ENCODE measurements around the gene MARCKSL1. TPM values are rescaled to one million over a fixed set of nuclear protein-coding genes. Genes with fewer than 3 reads are reported as not detected.
A peak's percentile ranks its signal among the peaks of the same experiment; 100 is the strongest.

MARCKSL1 gene
- total and polyA plus RNA-seq, 2 of the 13 experiments (the other 11 are each of a cell fraction or from before 2014, with no cell fraction given), result 81.9 to 155 TPM

- TF ChIP-seq MEIS1 (CRISPR knock-in tag; IDR thresholded peaks at IDR 0.05; ENCODE audit: borderline replicate concordance), result no peak
- TF ChIP-seq CTCF (CRISPR knock-in tag; IDR thresholded peaks at IDR 0.05), result no peak
- TF ChIP-seq ZNF24 (IDR thresholded peaks at IDR 0.05), result no peak
- TF ChIP-seq RBM22 (optimal IDR thresholded peaks at IDR 0.05; ENCODE audit: low read length), result no peak
- TF ChIP-seq NR2F6 (IDR thresholded peaks at IDR 0.05), result no peak
- TF ChIP-seq NR2F6 (CRISPR knock-in tag; IDR thresholded peaks at IDR 0.05), result peak; percentile 40; the same call in 1 of the 2 replicates
- no peak for TF ChIP-seq ZNF30 (CRISPR knock-in tag; IDR thresholded peaks at IDR 0.05)
- 0 out of 2 replicates have a peak, but pooled peaks have one; percentile 15 for TF ChIP-seq RARA (CRISPR knock-in tag; IDR thresholded peaks at IDR 0.05)
- no peak for TF ChIP-seq ZFYVE20 (CRISPR knock-in tag; IDR thresholded peaks at IDR 0.05; ENCODE audit: borderline replicate concordance, low read depth)
- no peak for TF ChIP-seq ZBTB21 (CRISPR knock-in tag; IDR thresholded peaks at IDR 0.05)
- TF ChIP-seq ZNF354B (CRISPR knock-in tag; IDR thresholded peaks at IDR 0.05), result no peak
- TF ChIP-seq ZNF782 (CRISPR knock-in tag; IDR thresholded peaks at IDR 0.05; ENCODE audit: borderline replicate concordance), result no peak
- TF ChIP-seq ZNF639 (CRISPR knock-in tag; conservative IDR thresholded peaks at IDR 0.05), result no peak
- peak; percentile 57; the same call in 1 of the 2 replicates for TF ChIP-seq ZMYM3 (CRISPR knock-in tag; IDR thresholded peaks at IDR 0.05)
- no peak for TF ChIP-seq ZNF670 (CRISPR knock-in tag; IDR thresholded peaks at IDR 0.05; ENCODE audit: borderline replicate concordance)
- no peak for TF ChIP-seq TBP (CRISPR knock-in tag; IDR thresholded peaks at IDR 0.05)
- TF ChIP-seq HNRNPL (IDR thresholded peaks at IDR 0.05; ENCODE audit: low read depth, low read length), result 0 out of 2 replicates have a peak, but pooled peaks have one; percentile 50
- TF ChIP-seq ZBTB7A (CRISPR knock-in tag; IDR thresholded peaks at IDR 0.05), result no peak
- TF ChIP-seq SKIL (CRISPR knock-in tag; IDR thresholded peaks at IDR 0.05; ENCODE audit: borderline replicate concordance), result no peak
- TF ChIP-seq NFIB (CRISPR knock-in tag; IDR thresholded peaks at IDR 0.05; ENCODE audit: borderline replicate concordance), result no peak
- no peak; the same call in 1 of the 2 replicates for TF ChIP-seq ZNF580 (CRISPR knock-in tag; IDR thresholded peaks at IDR 0.05; ENCODE audit: borderline replicate concordance, low read depth)
- TF ChIP-seq ZBTB44 (CRISPR knock-in tag; IDR thresholded peaks at IDR 0.05), result no peak
- no peak for TF ChIP-seq SETDB1 (CRISPR knock-in tag; IDR thresholded peaks at IDR 0.05; ENCODE audit: borderline replicate concordance)
- TF ChIP-seq RXRB (CRISPR knock-in tag; IDR thresholded peaks at IDR 0.05; ENCODE audit: borderline replicate concordance), result peak; percentile 12; the same call in 1 of the 2 replicates
Observed at GRCh38 chr1:32337855-32338636, 2.0 kb upstream of the MARCKSL1 start (continued).

Data from HepG2 (cell line).